Calu3 (cell line): ENCODE data around the gene BRSK1. TPM values are rescaled to one million over a fixed set of nuclear protein-coding genes. Genes with fewer than 3 reads are reported as not detected.
A peak's percentile ranks its signal among the peaks of the same experiment; 100 is the strongest.

Experiments
- BruUV-seq: library from RNA; stranded (reverse); fragments of 400-500 nt; replicated peaks from 2 replicates; lab custom pipeline; 2021; lab: Mats Ljungman, UMichigan
- CTCF ChIA-PET: fragments of 300-600 bp; sonication (Branson Sonifier 250); formaldehyde crosslinking; loops from one replicate; lab custom pipeline; 2022; ENCODE audit warnings: antibody characterized with exemption; lab: Charles Lee
- DNase-seq: peaks from one replicate; pipeline ENCODE4 v3.0.0; 2022
- H3K27ac Mint-ChIP-seq: one replicate; pipeline ENCODE4 v1.8.0; 2022; ENCODE audit warnings: mixed read lengths; ENCODE audit not compliant: unreplicated experiment
- H3K27me3 Mint-ChIP-seq: one replicate; pipeline ENCODE4 v1.8.0; 2022; ENCODE audit warnings: mixed read lengths; ENCODE audit not compliant: unreplicated experiment
- H3K36me3 Mint-ChIP-seq: one replicate; pipeline ENCODE4 v1.8.0; 2022; ENCODE audit warnings: mild to moderate bottlenecking, moderate library complexity, mixed read lengths; ENCODE audit not compliant: insufficient read depth, unreplicated experiment
- H3K4me1 Mint-ChIP-seq: one replicate; pipeline ENCODE4 v1.8.0; 2022; ENCODE audit warnings: mild to moderate bottlenecking, low read depth, mixed read lengths; ENCODE audit not compliant: unreplicated experiment
- H3K4me3 Mint-ChIP-seq: one replicate; pipeline ENCODE4 v1.8.0; 2022; ENCODE audit warnings: mild to moderate bottlenecking, low read depth, moderate library complexity, mixed read lengths; ENCODE audit not compliant: unreplicated experiment
- H3K9me3 Mint-ChIP-seq: one replicate; pipeline ENCODE4 v1.8.0; 2022; ENCODE audit warnings: low read depth, mixed read lengths; ENCODE audit not compliant: unreplicated experiment
- intact Hi-C: fragments of 100-400 bp; cut with micrococcal nuclease; formaldehyde crosslinking; loops from one replicate; pipeline ENCODE4 v1.10.0; 2022; ENCODE audit not compliant: unreplicated experiment
- total RNA-seq: library from RNA; stranded (reverse); gene quantifications from 2 replicates; pipeline ENCODE4 v1.2.3, GENCODE V29; 2022
- TF ChIP-seq, protein P1 (sequence below): fragments of 200-600 bp; IDR thresholded peaks from one replicate; pipeline ENCODE4 v1.8.0; 2022; ENCODE audit warnings: antibody characterized with exemption; ENCODE audit not compliant: unreplicated experiment

BRSK1 gene
- total RNA-seq, 1 experiment from 2014 or later, result 3.8 TPM

DNA sequence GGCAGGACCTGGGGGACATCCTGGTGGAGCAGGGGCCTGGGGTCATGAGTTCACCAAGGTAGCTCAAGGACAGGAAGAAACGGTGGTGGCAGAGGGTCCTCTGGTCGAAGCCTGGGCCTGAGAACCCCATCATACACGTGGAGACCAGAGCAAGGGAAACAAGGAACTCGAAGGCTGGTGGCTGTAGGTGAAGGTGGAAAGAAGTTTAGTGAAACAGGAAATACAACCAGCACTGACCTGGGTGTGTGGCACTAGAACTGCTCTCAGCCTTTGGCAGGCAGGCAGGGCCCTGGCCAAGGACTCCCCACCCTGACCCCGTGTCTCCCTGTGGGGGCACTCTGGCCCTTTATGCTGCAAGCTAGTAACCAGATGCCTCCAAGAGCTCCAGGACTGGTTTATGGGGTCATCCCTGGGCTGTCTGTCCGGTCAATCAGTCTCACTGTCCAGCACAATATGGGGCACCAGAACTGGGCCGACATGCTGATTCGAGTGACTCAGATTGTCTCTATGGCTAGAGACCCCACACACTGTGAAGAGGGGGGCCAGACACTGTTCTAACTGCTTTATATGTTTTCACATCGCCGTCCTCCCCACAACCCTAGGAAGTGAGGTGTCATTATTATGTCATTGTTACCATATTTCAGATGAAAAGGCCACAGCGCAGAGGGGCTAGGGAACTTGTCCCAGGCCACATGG is 67.0 kb downstream of the BRSK1 start:
- H3K9me3 Mint-ChIP-seq, result no peaks in the 10 kb centered on the region
- H3K27ac Mint-ChIP-seq, result no peak overlapping the region
- no TSS peak for BruUV-seq
- intact Hi-C loops, result no loop called here
- no peak for DNase-seq
- no peak overlapping the region for H3K4me3 Mint-ChIP-seq
- H3K36me3 Mint-ChIP-seq, result peaks cover 33% of the 10 kb centered on the region
- CTCF ChIA-PET, result interaction anchor here (1.5 to 3.1 kb wide), 2 partner anchors 12 to 22 kb away, joined by 3 to 13 read pairs; partner anchors contain the start of gene KMT5C
- H3K4me1 Mint-ChIP-seq, result peaks cover 35% of the 10 kb centered on the region
- peaks cover 49% of the 10 kb centered on the region for H3K27me3 Mint-ChIP-seq
- TF ChIP-seq, protein P1, sequence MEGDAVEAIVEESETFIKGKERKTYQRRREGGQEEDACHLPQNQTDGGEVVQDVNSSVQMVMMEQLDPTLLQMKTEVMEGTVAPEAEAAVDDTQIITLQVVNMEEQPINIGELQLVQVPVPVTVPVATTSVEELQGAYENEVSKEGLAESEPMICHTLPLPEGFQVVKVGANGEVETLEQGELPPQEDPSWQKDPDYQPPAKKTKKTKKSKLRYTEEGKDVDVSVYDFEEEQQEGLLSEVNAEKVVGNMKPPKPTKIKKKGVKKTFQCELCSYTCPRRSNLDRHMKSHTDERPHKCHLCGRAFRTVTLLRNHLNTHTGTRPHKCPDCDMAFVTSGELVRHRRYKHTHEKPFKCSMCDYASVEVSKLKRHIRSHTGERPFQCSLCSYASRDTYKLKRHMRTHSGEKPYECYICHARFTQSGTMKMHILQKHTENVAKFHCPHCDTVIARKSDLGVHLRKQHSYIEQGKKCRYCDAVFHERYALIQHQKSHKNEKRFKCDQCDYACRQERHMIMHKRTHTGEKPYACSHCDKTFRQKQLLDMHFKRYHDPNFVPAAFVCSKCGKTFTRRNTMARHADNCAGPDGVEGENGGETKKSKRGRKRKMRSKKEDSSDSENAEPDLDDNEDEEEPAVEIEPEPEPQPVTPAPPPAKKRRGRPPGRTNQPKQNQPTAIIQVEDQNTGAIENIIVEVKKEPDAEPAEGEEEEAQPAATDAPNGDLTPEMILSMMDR, result no peak

DNA sequence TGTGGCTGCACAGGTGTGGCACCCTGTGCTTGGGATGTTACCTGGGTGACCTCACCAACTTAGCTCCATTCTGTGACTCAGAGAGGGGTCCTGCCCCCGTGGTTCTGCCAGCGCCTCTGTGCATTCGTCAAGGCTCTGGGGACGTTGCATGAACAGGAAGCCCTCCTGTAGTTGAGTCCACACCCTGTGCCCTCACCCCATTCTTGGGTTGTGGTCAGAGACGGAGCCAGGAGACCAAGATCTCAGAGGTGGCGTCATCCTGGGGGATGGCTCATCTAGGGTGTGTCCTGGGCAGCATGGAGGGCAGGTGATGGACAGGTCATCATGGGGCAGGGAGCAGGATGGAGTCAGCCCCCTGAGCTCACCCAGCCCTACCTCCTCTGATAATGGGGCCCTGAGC is 68.2 kb downstream of the BRSK1 start:
- BruUV-seq, result no TSS peak
- CTCF ChIA-PET, result interaction anchor here (0.7 to 3.1 kb wide), 4 partner anchors 13 to 32 kb away, joined by 3 to 13 read pairs (median 4); partner anchors contain the start of genes KMT5C and TMEM238
- peaks cover 33% of the 10 kb centered on the region for H3K4me1 Mint-ChIP-seq
- peak overlapping the region; percentile 79 for H3K4me3 Mint-ChIP-seq
- H3K27ac Mint-ChIP-seq, result peak overlapping the region; percentile 63
- H3K27me3 Mint-ChIP-seq, result peaks cover 62% of the 10 kb centered on the region
- no peaks in the 10 kb centered on the region for H3K9me3 Mint-ChIP-seq
- intact Hi-C loops, result no loop called here
- peak; percentile 67 for DNase-seq
- TF ChIP-seq, protein P1, result no peak
- peaks cover 29% of the 10 kb centered on the region for H3K36me3 Mint-ChIP-seq

DNA sequence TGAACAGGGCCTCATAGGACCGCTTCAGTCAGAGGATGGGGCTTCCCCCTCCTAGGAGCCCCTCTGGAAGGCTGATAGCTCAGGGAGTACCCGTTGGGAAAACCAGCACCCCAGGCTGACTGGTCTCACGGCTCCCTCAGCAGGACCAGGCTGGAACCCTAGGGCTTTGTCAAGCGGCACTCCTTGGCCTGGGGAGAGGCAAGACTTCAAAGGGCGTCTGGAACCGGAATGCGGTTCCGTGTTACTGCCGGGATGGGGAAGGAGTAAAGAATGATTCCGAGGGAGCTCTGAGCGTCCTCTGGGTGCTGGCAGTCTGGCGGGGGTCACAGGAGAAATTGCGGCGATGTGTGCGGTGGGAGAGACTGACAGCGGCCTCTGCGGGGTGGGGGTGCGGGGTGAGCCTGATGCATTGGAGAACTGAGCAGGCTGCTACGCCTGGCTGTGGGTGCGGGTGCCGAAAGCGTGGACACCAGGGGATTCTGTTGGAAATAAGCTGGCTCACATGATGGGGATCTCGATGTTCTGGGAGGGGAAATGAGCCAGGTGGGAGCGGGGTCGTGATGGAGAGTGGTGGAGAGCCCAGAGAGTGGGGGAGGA is 68.8 kb downstream of the BRSK1 start:
- BruUV-seq, result no TSS peak
- peaks cover 28% of the 10 kb centered on the region for H3K36me3 Mint-ChIP-seq
- no peaks in the 10 kb centered on the region for H3K9me3 Mint-ChIP-seq
- peaks cover 68% of the 10 kb centered on the region for H3K27me3 Mint-ChIP-seq
- TF ChIP-seq, protein P1, result no peak
- no peak for DNase-seq
- CTCF ChIA-PET, result interaction anchor here (0.7 to 3.1 kb wide), 4 partner anchors 14 to 31 kb away, joined by 3 to 13 read pairs (median 4); partner anchors contain the start of genes KMT5C and TMEM238
- intact Hi-C loops, result no loop called here
- peak overlapping the region; percentile 63 for H3K27ac Mint-ChIP-seq
- peak overlapping the region; percentile 79 for H3K4me3 Mint-ChIP-seq
- H3K4me1 Mint-ChIP-seq, result peaks cover 33% of the 10 kb centered on the region

DNA sequence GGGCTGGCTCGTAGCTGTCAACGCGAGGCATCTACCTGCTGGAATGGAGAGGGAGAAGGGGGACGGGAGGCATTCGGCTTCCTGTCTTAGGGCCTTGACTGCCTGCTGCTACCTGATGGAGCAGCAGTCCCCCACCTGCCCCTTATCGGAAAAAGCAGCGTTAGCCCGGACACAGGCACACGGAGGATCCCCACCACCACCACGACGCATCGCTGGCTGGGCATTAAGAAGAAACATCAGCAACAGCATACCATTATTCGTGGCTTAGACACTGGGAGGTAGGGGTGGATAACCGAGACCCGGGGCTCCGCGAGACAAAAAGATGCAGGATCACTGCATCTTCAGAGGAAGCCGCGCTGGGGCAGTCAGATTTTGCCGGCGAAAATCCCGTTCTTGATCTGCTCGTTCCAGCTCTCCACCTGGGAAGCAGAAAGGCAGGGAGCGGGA is 69.6 kb downstream of the BRSK1 start:
- Mint-ChIP-seq H3K27me3 (peaks cover 75% of the 10 kb centered on the region), H3K9me3 (no peaks in the 10 kb centered on the region), H3K4me3 (peak overlapping the region; percentile 79), H3K27ac (peak overlapping the region; percentile 63), H3K36me3 (peaks cover 22% of the 10 kb centered on the region), H3K4me1 (peaks cover 33% of the 10 kb centered on the region)
- intact Hi-C loops, result no loop called here
- CTCF ChIA-PET, result interaction anchor here (1.9 to 3.1 kb wide), 2 partner anchors 14 to 31 kb away, joined by 5 to 13 read pairs; partner anchors contain the start of genes KMT5C and TMEM238
- DNase-seq, result no peak
- TSS peak; percentile 75 for BruUV-seq
- TF ChIP-seq, protein P1, result no peak
